ENCODE measurements around the gene HAO2. TPM values are rescaled to one million over a fixed set of nuclear protein-coding genes. Genes with fewer than 3 reads are reported as not detected.
A peak's percentile ranks its signal among the peaks of the same experiment; 100 is the strongest.

The HAO2 gene
- total RNA-seq, 1 donor from 2014 or later: not detected

- Mint-ChIP-seq H3K27me3 (ENCODE audit: unreplicated experiment) (peaks cover 38% of the 10 kb centered on the region), H3K36me3 (ENCODE audit: unreplicated experiment) (no peaks in the 10 kb centered on the region), H3K27ac (ENCODE audit: unreplicated experiment) (no peak overlapping the region), H3K4me3 (ENCODE audit: unreplicated experiment) (no peak overlapping the region), H3K4me1 (ENCODE audit: unreplicated experiment) (no peaks in the 10 kb centered on the region), H3K9me3 (ENCODE audit: unreplicated experiment) (no peaks in the 10 kb centered on the region)
- DNase-seq (ENCODE audit: extremely low spot score, unreplicated experiment): no peak
- TF ChIP-seq CTCF (IDR thresholded peaks at IDR 0.05): no peak
Measured at GRCh38 chr1:119364640-119365039, 3.9 kb upstream of the HAO2 start.

GRCh38 chr1:119366424-119366823 lies 2.2 kb upstream of the HAO2 start:
- peaks cover 35% of the 10 kb centered on the region for H3K27me3 Mint-ChIP-seq (ENCODE audit: unreplicated experiment)
- no peak overlapping the region for H3K27ac Mint-ChIP-seq (ENCODE audit: unreplicated experiment)
- H3K36me3 Mint-ChIP-seq (ENCODE audit: unreplicated experiment): no peaks in the 10 kb centered on the region
- no peaks in the 10 kb centered on the region for H3K9me3 Mint-ChIP-seq (ENCODE audit: unreplicated experiment)
- no peak for TF ChIP-seq CTCF (IDR thresholded peaks at IDR 0.05)
- H3K4me3 Mint-ChIP-seq (ENCODE audit: unreplicated experiment): no peak overlapping the region
- no peak for DNase-seq (ENCODE audit: extremely low spot score, unreplicated experiment)
- no peaks in the 10 kb centered on the region for H3K4me1 Mint-ChIP-seq (ENCODE audit: unreplicated experiment)

- no peak overlapping the region for H3K4me3 Mint-ChIP-seq (ENCODE audit: unreplicated experiment)
- H3K4me1 Mint-ChIP-seq (ENCODE audit: unreplicated experiment): no peaks in the 10 kb centered on the region
- no peak for DNase-seq (ENCODE audit: extremely low spot score, unreplicated experiment)
- H3K27ac Mint-ChIP-seq (ENCODE audit: unreplicated experiment): no peak overlapping the region
- no peaks in the 10 kb centered on the region for H3K36me3 Mint-ChIP-seq (ENCODE audit: unreplicated experiment)
- peaks cover 36% of the 10 kb centered on the region for H3K27me3 Mint-ChIP-seq (ENCODE audit: unreplicated experiment)
- peak; percentile 83 for TF ChIP-seq CTCF (IDR thresholded peaks at IDR 0.05)
- H3K9me3 Mint-ChIP-seq (ENCODE audit: unreplicated experiment): no peaks in the 10 kb centered on the region
Measured at GRCh38 chr1:119367432-119368124, 1.0 kb upstream of the HAO2 start.

GRCh38 chr1:119370748-119371147 lies 2.2 kb downstream of the HAO2 start:
- H3K9me3 Mint-ChIP-seq (ENCODE audit: unreplicated experiment): no peaks in the 10 kb centered on the region
- no peak overlapping the region for H3K4me3 Mint-ChIP-seq (ENCODE audit: unreplicated experiment)
- no peaks in the 10 kb centered on the region for H3K4me1 Mint-ChIP-seq (ENCODE audit: unreplicated experiment)
- H3K27ac Mint-ChIP-seq (ENCODE audit: unreplicated experiment): no peak overlapping the region
- DNase-seq (ENCODE audit: extremely low spot score, unreplicated experiment): no peak
- TF ChIP-seq CTCF (IDR thresholded peaks at IDR 0.05): no peak
- H3K27me3 Mint-ChIP-seq (ENCODE audit: unreplicated experiment): peaks cover 34% of the 10 kb centered on the region
- H3K36me3 Mint-ChIP-seq (ENCODE audit: unreplicated experiment): no peaks in the 10 kb centered on the region

- no peak for TF ChIP-seq CTCF (IDR thresholded peaks at IDR 0.05)
- Mint-ChIP-seq H3K4me3 (ENCODE audit: unreplicated experiment) (no peak overlapping the region), H3K4me1 (ENCODE audit: unreplicated experiment) (no peaks in the 10 kb centered on the region), H3K9me3 (ENCODE audit: unreplicated experiment) (no peaks in the 10 kb centered on the region), H3K27ac (ENCODE audit: unreplicated experiment) (no peak overlapping the region), H3K27me3 (ENCODE audit: unreplicated experiment) (peaks cover 33% of the 10 kb centered on the region), H3K36me3 (ENCODE audit: unreplicated experiment) (no peaks in the 10 kb centered on the region)
- no peak for DNase-seq (ENCODE audit: extremely low spot score, unreplicated experiment)
Measured at GRCh38 chr1:119371815-119372214, 3.2 kb downstream of the HAO2 start.

All from osteocyte (in vitro differentiated cells).